ENCODE data around the gene TMEM39A.

Gene TMEM39A

GRCh38 chr3:119463171-119464169, at the start of gene TMEM39A:
Gene TMEM39A, minus strand, starts transcription at chr3:119463615. Its CDS starts 1,541 bp downstream, at chr3:119462074.
- DNase-seq: peak; percentile 97

- no peak for DNase-seq
Measured at GRCh38 chr3:119510690-119511089, 47.3 kb upstream of the TMEM39A start.

- no peak for DNase-seq
Measured at GRCh38 chr3:119508172-119508845, 44.9 kb upstream of the TMEM39A start.

GRCh38 chr3:119507404-119507803, 44.0 kb upstream of the TMEM39A start:
- DNase-seq: no peak

GRCh38 chr3:119506631-119507030, 43.2 kb upstream of the TMEM39A start:
- DNase-seq: no peak

- DNase-seq: no peak
Measured at GRCh38 chr3:119500901-119501300, 37.5 kb upstream of the TMEM39A start.

GRCh38 chr3:119500265-119500664, 36.9 kb upstream of the TMEM39A start:
- no peak for DNase-seq

- DNase-seq: peak; percentile 94
Measured at GRCh38 chr3:119498186-119499011, 35.0 kb upstream of the TMEM39A start, which contains the start of gene TIMMDC1. Gene TIMMDC1, plus strand, starts transcription at chr3:119498547. Its CDS starts 187 bp downstream, at chr3:119498734.

GRCh38 chr3:119497820-119498185, 34.4 kb upstream of the TMEM39A start:
- no peak for DNase-seq

GRCh38 chr3:119494597-119494996, 31.2 kb upstream of the TMEM39A start:
- DNase-seq: no peak

- no peak for DNase-seq
Measured at GRCh38 chr3:119492810-119493209, 29.4 kb upstream of the TMEM39A start.

GRCh38 chr3:119492128-119492527, 28.7 kb upstream of the TMEM39A start:
- no peak for DNase-seq

- DNase-seq: no peak
Measured at GRCh38 chr3:119490153-119490552, 26.7 kb upstream of the TMEM39A start.

- DNase-seq: no peak
Measured at GRCh38 chr3:119485563-119485962, 22.1 kb upstream of the TMEM39A start.

GRCh38 chr3:119483101-119483500, 19.7 kb upstream of the TMEM39A start:
- DNase-seq: no peak

GRCh38 chr3:119481079-119481478, 17.7 kb upstream of the TMEM39A start:
- no peak for DNase-seq

GRCh38 chr3:119470866-119471265, 7.5 kb upstream of the TMEM39A start:
- no peak for DNase-seq

- no peak for DNase-seq
Measured at GRCh38 chr3:119469418-119470189, 6.2 kb upstream of the TMEM39A start.

GRCh38 chr3:119468041-119468440, 4.6 kb upstream of the TMEM39A start:
- DNase-seq: no peak

- no peak for DNase-seq
Measured at GRCh38 chr3:119457246-119457645, 6.2 kb downstream of the TMEM39A start.

GRCh38 chr3:119456469-119456868, 6.9 kb downstream of the TMEM39A start:
- no peak for DNase-seq

- DNase-seq: no peak
Measured at GRCh38 chr3:119453822-119454221, 9.6 kb downstream of the TMEM39A start.

Measured in NCI-H446 treated with DMSO at 0.1 percent for 48 hours (cell line).